ENCODE results near the gene ADCK2.

GRCh38 chr7:140638173-140638791, 34.5 kb upstream of the ADCK2 start:
- TF ChIP-seq, protein P1, sequence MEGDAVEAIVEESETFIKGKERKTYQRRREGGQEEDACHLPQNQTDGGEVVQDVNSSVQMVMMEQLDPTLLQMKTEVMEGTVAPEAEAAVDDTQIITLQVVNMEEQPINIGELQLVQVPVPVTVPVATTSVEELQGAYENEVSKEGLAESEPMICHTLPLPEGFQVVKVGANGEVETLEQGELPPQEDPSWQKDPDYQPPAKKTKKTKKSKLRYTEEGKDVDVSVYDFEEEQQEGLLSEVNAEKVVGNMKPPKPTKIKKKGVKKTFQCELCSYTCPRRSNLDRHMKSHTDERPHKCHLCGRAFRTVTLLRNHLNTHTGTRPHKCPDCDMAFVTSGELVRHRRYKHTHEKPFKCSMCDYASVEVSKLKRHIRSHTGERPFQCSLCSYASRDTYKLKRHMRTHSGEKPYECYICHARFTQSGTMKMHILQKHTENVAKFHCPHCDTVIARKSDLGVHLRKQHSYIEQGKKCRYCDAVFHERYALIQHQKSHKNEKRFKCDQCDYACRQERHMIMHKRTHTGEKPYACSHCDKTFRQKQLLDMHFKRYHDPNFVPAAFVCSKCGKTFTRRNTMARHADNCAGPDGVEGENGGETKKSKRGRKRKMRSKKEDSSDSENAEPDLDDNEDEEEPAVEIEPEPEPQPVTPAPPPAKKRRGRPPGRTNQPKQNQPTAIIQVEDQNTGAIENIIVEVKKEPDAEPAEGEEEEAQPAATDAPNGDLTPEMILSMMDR (conservative IDR thresholded peaks at IDR 0.05; ENCODE audit: low read depth, low read length), result no peak
- TF ChIP-seq EZH2 (IDR thresholded peaks at IDR 0.05; ENCODE audit: borderline replicate concordance, low read depth, low read length, poor library complexity, severe bottlenecking), result no peak

Data from A673 (cell line).